HEK293 (cell line): ENCODE results near the gene FUT1.

ENCODE experiments used
- MZF1 ChIP-seq: fragments of 450-650 bp; formaldehyde crosslinking; IDR thresholded peaks from 2 replicates; pipeline ENCODE4 v1.5.1; 2017; ENCODE audit warnings: missing biosample characterization, missing genetic modification characterization, borderline replicate concordance
- OSR2 ChIP-seq: fragments of 450-650 bp; formaldehyde crosslinking; IDR thresholded peaks from 2 replicates; pipeline ENCODE4 v1.5.1; 2016; ENCODE audit warnings: missing biosample characterization, missing genetic modification characterization
- PRDM1 ChIP-seq: fragments of 450-650 bp; formaldehyde crosslinking; IDR thresholded peaks from 2 replicates; pipeline ENCODE4; 2016; ENCODE audit warnings: missing biosample characterization, missing genetic modification characterization
- TCF7L2 ChIP-seq: IDR thresholded peaks from 2 replicates; pipeline ENCODE4 v1.6.1; 2011; ENCODE audit warnings: low read depth, mild to moderate bottlenecking, inconsistent platforms, low read length, moderate library complexity, borderline replicate concordance
- YY1 ChIP-seq: fragments of 450-650 bp; formaldehyde crosslinking; IDR thresholded peaks from 2 replicates; pipeline ENCODE4 v1.5.1; 2018; ENCODE audit warnings: missing biosample characterization, missing genetic modification characterization

DNA sequence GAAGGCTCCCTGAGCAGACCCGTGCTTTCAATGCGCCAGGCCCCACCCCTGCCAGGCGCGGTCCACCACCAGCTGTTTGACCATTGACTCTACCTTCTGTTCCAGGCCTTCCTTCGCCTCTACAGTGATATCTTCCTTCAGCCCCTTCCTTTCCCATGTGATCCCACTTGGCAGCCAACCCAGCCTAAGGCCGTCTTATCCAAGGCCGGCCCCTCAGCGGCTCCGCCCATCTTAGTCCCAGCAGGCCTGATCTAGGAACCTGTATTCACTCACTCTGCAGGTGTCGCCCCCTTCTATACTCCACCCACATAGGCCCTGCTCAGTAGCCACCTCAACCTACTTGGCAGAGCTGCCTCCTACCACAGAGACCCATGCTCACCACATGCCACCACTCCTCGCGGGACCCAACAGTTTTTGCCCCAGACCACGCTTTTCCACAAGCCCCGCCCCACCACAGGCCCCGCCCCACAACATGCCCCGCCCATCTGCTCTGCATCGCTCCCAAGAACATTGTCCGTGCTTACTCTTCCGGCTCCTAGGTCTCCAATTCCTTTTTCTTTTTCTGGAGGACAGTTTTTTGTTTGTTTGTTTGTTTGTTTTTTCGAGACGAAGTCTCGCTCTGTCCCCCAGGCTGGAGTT is 15.0 kb downstream of the FUT1 start:
- TF ChIP-seq MZF1 (no peak), TCF7L2 (no peak), YY1 (tag by site-specific recombination) (no peak), PRDM1 (tag by site-specific recombination) (no peak), OSR2 (tag by site-specific recombination) (no peak)
